LHCN-M2 (cell line): ENCODE data around the gene CENPU. TPM values are rescaled to one million over a fixed set of nuclear protein-coding genes. Genes with fewer than 3 reads are reported as not detected.
"Not testable (repeated sequence)": the region's sequence is repeated elsewhere in the genome, so short reads cannot be mapped to it uniquely, and the experiment has no call there.

Experiments
- DNase-seq: peaks from one replicate; pipeline ENCODE4 v3.0.0-alpha.2; 2012; ENCODE audit warnings: low read depth
- total RNA-seq: library from RNA; depleted of rRNA; stranded (reverse); fragments of >200 nt; gene quantifications from 2 replicates; pipeline ENCODE4 v1.2.3, GENCODE V29; 2014

The CENPU gene
- total RNA-seq, 1 experiment from 2014 or later: 85.5 TPM

DNA sequence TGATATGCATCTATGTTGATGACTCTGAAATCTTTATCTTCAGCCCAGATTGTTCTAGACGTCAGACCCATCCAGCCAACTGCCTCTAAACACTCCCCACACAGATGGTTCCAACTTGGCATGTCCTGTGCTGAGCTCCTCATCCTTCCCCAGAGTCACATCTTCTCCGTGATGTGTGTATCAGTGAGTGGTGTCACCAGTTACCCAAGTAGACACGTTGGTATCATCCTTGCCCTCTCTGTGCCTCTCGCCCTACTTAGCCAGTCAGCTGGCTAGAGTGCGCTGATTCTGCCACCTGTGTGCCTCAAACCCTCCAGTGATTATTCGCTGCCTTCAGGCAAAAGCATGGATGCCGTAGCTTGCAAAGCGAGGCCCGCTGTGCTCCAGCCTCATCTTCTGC lies 65.8 kb downstream of the CENPU start:
- no peak for DNase-seq

- no peak for DNase-seq
These were observed 67.2 kb downstream of the CENPU start for GRCh38 chr4:184666670-184667069.

DNA sequence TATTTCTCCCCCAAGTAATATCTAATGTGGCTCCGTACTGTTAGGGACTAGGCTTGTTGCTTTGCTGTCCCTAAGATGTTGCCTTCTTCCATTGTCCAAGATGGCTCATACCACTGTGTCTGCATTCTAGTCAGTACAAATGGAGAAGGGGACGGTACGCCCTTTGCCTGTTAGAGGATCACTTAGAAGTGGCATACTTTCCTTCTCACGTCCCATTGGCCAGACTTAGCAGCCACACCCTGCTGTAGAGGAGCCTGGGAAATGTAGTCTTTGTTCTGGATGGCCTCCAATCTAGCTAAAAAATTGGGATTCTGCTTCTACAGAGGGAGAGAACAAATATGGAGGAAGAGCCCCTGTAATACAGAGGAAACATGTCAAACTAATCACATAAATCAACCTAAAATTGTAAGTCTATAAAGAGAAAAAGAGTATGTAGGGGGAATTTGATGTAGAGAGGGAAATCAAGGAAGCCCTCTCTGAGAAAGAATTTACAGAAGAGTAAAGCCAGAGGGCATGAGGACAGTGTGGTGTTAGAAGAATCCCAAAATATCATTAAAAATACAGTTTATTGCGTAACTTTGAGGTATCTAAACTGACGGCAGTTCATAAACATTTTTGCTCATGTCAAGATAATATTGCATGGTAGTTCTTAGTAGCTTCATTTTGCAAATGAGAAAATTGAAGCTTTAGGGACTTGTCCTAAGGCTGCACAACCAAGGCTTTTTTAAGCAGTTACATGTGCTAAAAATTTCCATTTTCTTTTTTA lies 69.3 kb downstream of the CENPU start:
- no peak for DNase-seq

- no peak for DNase-seq
These were observed 71.7 kb downstream of the CENPU start for GRCh38 chr4:184662236-184662635.

- no peak for DNase-seq
These were observed 72.9 kb downstream of the CENPU start for GRCh38 chr4:184660978-184661377.

- DNase-seq: not testable (repeated sequence)
These were observed 76.1 kb downstream of the CENPU start for GRCh38 chr4:184657820-184658219.

GRCh38 chr4:184657144-184657543 lies 76.8 kb downstream of the CENPU start:
- DNase-seq: no peak

DNA sequence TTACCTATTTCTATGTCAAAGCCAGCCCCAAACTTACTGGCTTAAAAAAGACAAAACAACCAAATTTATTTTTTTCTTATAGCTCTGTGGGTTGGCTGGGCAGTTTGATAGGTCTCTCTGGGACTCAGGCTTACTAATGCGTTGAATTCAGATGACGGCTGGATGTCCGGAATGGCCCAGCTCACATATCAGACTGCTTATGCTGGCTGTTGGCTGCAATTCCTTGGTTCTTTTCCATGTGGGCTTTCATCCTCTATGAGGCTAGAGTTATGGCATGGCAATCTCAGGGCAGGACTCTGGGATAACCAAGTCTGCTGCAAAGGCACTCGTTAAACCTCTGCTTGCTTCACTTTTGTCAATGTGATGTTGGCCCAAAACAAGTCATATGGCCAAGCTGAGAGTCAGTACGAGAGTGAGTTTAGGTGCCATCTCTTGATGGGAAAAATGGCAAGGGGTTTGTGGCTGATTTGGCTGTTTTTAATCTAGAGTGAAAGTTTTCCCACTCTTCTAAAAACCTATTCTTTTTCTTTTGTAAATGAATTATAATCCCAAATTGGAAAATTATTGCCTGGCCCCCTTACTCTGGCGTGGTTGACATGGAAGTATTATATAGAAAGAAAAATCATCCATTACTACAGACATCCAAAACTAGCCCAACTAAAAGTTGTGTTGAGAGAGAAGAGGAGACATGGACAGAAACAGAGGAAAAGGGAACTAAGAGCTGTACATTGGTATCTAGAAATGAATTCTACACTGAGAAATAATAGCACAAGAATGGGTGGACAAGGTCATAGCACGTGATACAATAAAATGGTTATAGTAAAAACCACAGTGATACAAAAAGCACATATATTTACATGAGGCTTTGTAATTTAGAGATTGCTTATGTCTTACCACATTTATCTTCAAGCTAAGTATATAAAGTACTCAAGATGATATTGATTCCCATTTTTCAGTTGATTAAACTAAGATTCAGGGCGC lies 77.7 kb downstream of the CENPU start:
- DNase-seq: peak; percentile 46

- peak; percentile 98 for DNase-seq
These were observed 80.2 kb downstream of the CENPU start for GRCh38 chr4:184653650-184654049.

- not testable (repeated sequence) for DNase-seq
These were observed 81.2 kb downstream of the CENPU start for GRCh38 chr4:184652681-184653080.

DNA sequence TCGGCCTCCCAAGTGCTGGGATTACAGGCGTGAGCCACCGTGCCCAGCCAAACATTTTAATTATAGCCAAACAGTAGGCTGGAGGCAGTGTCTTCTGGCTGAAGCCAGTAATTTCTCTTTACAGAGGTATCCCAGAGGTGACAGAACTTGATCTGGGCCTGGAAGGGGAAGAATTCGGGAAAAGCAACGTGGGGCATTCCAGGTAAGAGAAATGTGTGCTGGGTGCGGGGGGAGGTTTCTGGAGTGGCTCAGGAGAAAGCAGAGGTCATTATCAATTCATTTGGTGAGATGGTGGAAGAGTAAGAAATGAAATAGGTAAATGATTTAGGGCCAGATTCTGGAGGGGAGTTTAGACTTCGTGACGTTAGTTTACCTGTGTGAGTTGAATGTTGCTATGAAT lies 82.0 kb downstream of the CENPU start:
- DNase-seq: no peak

DNA sequence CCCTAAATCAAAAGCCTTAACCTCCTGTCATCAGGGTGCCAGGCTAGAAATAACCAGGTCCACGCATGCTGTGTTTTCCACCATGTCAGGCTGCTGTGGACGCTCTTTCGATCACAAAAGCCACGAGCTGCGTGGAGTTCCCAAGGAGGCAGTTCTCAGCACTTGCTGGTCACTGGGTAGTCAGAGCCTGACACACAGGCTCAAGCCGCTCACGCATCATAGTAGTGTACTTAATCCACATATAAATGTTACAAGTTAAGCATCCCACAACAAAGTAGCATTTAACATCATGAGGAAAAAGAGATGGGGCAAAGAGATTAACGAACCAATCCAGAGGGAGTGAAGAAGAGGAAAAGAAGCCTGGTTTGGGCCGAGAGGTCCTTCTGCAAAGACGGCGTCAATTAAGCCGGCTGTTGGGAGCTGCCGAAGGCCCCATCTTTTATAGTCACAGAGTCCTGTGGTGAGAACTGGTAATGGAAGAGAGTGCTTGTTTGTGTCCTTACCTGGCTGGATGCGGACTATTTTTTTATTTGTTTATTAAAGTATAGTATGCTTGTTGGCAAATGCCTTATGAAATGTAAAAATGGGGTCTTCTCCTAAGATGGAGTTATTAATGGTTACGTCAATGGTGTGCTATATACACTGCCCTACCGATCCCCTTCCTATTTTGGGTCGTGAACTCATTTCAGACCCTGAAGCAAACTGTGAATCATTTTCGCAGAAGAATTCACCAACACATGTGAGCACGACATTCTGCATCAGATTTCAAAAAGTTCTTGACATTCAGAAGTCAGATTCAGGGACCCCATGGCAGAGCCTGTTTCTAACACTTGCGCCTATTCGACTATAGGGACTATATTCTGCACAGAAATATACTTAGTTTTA lies 83.7 kb downstream of the CENPU start:
- peak; percentile 51 for DNase-seq

DNA sequence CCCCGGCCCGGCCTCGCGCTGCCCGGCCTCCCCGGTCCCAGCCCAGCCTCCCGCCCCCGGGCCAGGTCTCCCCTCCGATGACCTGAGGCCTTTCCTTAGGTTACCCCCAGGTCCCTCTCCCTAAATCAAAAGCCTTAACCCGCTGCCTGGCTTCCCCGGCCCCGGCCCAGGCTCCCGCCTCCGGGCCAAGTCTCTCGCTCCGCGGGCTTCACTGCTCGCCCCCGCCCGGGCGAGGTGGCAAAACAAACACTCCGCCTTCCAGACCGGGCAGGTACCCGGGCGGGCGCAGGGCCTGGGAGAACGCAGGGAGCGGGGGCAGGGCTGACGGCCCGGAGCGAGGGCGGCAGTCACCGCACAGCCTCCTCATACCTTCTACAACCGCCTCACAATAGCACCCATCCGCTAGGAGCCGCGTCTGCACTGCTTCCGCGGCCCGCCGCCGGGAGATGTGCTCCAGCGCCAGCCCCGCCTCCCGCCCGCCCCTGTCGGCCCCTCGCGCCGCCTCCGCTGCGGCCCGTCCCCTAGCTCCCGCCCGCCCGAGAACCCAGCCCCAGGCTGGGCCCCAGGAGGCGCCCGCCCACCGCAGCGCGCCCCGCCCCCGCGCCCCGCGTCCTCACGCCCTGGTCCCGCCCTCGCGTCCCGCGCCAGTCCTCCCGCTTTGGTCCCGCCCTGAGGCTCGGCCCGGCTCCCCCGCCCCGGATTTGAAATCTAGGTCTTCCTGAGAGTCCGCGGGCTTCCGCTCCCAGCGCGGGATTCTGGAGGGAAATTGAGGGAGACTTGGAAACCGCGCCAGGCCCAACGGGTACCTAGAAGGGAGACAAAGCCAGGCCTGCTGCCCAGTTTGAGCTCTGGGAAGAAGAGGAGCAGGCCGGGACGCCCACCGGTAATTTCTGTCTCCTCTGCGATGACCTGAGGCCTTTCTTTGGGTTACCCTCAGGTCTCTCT lies 84.6 kb downstream of the CENPU start, which contains the start of the genes CASP3 and PRIMPOL:
Gene CASP3, minus strand, starts transcription at position 422 of the 945 bp plus-strand sequence. CDS start 10,994 bp downstream, outside the sequence.
Gene PRIMPOL, plus strand, starts transcription at position 713 of the 945 bp plus-strand sequence. CDS start 7,403 bp downstream, outside the sequence.
- DNase-seq: peak; percentile 94

DNA sequence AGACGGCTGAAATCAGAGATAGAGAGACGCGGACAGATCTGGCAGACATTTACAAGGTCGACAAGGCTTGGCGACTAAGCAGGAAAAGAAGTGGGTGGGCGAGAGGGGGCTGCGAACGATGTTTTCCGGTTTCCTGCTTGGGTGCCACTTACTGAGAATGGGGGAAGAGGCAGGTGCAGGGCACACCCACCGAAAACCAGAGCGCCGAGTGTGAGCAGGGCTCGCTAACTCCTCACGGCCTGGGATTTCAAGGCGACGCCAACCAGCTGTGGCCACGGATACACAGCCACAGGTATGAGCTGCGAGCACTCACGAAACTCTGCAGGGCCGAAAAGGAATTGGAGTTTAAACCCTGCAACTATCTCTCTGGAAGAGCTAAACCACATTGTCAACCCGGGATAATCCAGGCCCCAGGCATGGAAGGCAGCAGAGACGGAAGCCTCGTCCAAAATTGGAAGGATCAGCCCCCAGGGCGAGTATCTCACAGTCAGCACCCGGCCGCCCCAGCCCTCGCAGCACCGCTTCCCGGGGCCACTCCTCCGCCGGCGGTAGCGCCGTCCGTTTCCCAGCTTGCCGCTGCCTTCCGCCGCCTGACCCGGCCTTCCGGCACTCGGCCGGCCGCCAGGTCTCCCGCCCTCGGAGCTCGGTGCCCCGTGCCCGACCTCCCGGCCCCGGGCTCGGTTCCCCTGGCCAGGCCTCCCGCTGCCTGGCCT lies 85.4 kb downstream of the CENPU start:
- DNase-seq: peak; percentile 32

DNA sequence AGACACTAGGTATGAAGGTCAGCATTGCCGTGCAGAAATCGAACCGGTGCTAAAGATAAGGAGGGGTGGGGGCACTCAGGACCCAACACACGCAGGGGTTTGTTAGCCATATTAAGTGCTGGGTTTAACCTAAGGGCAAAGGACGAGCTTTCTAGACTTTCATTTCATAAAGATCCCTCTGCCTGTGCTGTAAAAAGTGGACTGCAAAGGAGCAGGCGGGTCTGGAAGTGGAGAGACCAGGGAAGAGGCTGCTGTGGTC lies 85.9 kb downstream of the CENPU start:
- no peak for DNase-seq

DNA sequence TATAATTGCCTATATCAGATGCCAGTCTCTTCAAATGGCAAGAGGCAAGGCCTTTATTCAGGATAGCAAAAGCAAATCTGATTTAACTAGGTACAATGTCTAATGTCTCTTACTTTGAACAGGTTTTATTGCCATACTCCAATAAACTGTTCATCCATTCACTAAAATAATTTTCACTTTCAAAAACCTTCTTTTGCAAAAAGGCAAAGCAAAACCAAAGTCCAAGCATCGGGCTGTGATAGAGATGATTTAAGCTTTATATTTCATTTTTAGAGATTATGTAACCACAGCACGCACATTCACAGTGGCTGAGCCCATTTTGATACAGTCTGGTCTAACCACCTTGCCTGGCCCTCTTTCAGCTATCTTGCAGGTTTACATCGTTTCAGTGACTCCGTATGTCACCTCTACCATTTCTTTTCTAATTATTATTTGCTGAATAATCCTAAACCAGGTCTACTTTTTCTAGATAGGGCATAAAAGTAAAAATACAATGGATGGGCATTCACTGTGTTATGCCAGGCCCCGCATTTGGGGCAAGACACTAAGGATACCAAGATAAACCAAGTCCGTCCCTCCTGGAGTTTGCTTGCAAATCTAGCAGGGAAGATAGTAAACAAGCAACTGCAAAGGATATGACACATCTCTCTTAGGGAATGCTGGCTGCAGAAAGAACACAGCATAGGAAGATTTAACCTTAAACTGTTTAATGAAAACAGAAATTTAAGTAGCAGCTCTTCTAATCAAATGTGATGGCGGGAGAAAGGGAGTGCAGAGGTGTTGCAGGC lies 86.4 kb downstream of the CENPU start:
- peak; percentile 46 for DNase-seq

GRCh38 chr4:184645904-184646610 lies 87.8 kb downstream of the CENPU start:
- no peak for DNase-seq
